A549 (cell line): ENCODE measurements around the gene ZSWIM5. TPM values are rescaled to one million over a fixed set of nuclear protein-coding genes. Genes with fewer than 3 reads are reported as not detected.
A peak's percentile ranks its signal among the peaks of the same experiment; 100 is the strongest.

Experiments
- ATAC-seq, 2 experiments: fragments of 200-7000 bp in 1 of 2; fragments of >200 bp in 1 of 2; cut with Nextera tagmentation in 1 of 2; cut with Tn5 transposase in 1 of 2; 3 replicates each; pipeline versions ENCODE4 v1.8.0 to v1.9.1; 2018 to 2020; ENCODE audit warnings: mild to moderate bottlenecking in 1 of 2, moderate library complexity in 1 of 2
- CTCF ChIA-PET: fragments of 300-600 bp; sonication (Branson Sonifier 250); formaldehyde crosslinking; extraction: SDS; loops from one replicate; lab custom pipeline; 2021; ENCODE audit warnings: antibody characterized with exemption, inconsistent platforms; lab: Yijun Ruan, JAX
- POLR2A ChIA-PET: fragments of 350-600 bp; formaldehyde crosslinking; extraction: SDS; loops from one replicate; lab custom pipeline; 2021; ENCODE audit warnings: antibody characterized with exemption, inconsistent platforms; lab: Yijun Ruan, JAX
- DNase-seq, 2 experiments: peaks; one replicate each; pipeline versions ENCODE4 v3.0.0 to v3.0.0-alpha.2; 2011 to 2016; ENCODE audit warnings: low read depth in 1 of 2, low spot score in 1 of 2
- FAIRE-seq: peaks from 2 replicates; lab custom pipeline; 2011; peaks lifted over from hg19 to GRCh38; lab: Jason Lieb, UNC
- H3K27ac ChIP-seq, 2 experiments: fragments of >200 bp; sonication (Bioruptor Twin); formaldehyde crosslinking; 3 replicates each; pipeline ENCODE4 v1.5.1; 2016 to 2017
- H3K4me1 ChIP-seq: fragments of >200 bp; sonication (Bioruptor Twin); formaldehyde crosslinking; 3 replicates; pipeline ENCODE4 v1.6.1; 2016
- H3K4me2 ChIP-seq: fragments of >200 bp; sonication (Bioruptor Twin); formaldehyde crosslinking; 3 replicates; pipeline ENCODE4 v1.6.1; 2016
- H3K4me3 ChIP-seq: fragments of >200 bp; sonication (Bioruptor Twin); formaldehyde crosslinking; 3 replicates; pipeline ENCODE4 v1.5.1; 2016
- H3K9me3 ChIP-seq: fragments of >200 bp; sonication (Bioruptor Twin); formaldehyde crosslinking; 3 replicates; pipeline ENCODE4 v1.6.1; 2016
- BHLHE40 ChIP-seq: IDR thresholded peaks from 2 replicates; pipeline ENCODE4 v1.6.1; 2012; ENCODE audit warnings: low read depth, low read length, inconsistent platforms
- CBX2 ChIP-seq: fragments of 200-600 bp; sonication (generic); IDR thresholded peaks from 2 replicates; pipeline ENCODE4 v1.6.1; 2016; ENCODE audit warnings: low read depth, mild to moderate bottlenecking, borderline replicate concordance
- ESRRA ChIP-seq: fragments of 150-350 bp; IDR thresholded peaks from 2 replicates; pipeline ENCODE4 v1.6.1; 2014; ENCODE audit warnings: mild to moderate bottlenecking, low read length, borderline replicate concordance
- FOSB ChIP-seq: fragments of 250-450 bp; sonication (Bioruptor Pico); IDR thresholded peaks from 2 replicates; pipeline ENCODE4 v1.5.0; 2020; ENCODE audit warnings: mild to moderate bottlenecking, moderate library complexity
- HOXA7 ChIP-seq: fragments of 250-450 bp; sonication (Bioruptor Pico); IDR thresholded peaks from 2 replicates; pipeline ENCODE4 v1.5.0; 2020; ENCODE audit warnings: mild to moderate bottlenecking, moderate library complexity
- HOXB5 ChIP-seq: fragments of 250-450 bp; sonication (Bioruptor Pico); IDR thresholded peaks from 2 replicates; pipeline ENCODE4 v1.5.0; 2020; ENCODE audit warnings: mild to moderate bottlenecking, moderate library complexity
- MAZ ChIP-seq: fragments of 150-350 bp; IDR thresholded peaks from 2 replicates; pipeline ENCODE4 v1.6.1; 2014; ENCODE audit warnings: antibody characterized with exemption, low read depth, low read length, borderline replicate concordance
- POLR2AphosphoS2 ChIP-seq: conservative IDR thresholded peaks from 2 replicates; pipeline ENCODE4 v1.6.1; 2012; ENCODE audit warnings: low read length, improper control_type of control experiment, inconsistent platforms
- RAD21 ChIP-seq, 2 experiments: fragments of >200 bp in 1 of 2; sonication (Bioruptor Twin) in 1 of 2; formaldehyde crosslinking in 1 of 2; IDR thresholded peaks in 1 of 2; conservative IDR thresholded peaks in 1 of 2; 2 replicates in 1 of 2; 3 replicates in 1 of 2; pipeline ENCODE4 v1.6.1; 2012 to 2018; ENCODE audit warnings: inconsistent platforms in 1 of 2
- RCOR1 ChIP-seq: fragments of 150-350 bp; IDR thresholded peaks from 2 replicates; pipeline ENCODE4 v1.6.1; 2014; ENCODE audit warnings: antibody characterized with exemption, low read length, low read depth
- SMC3 ChIP-seq: fragments of >200 bp; sonication (Bioruptor Twin); formaldehyde crosslinking; IDR thresholded peaks from 3 replicates; pipeline ENCODE4 v1.6.1; 2018; ENCODE audit warnings: inconsistent platforms
- SREBF2 ChIP-seq: fragments of 450-650 bp; IDR thresholded peaks from 2 replicates; pipeline ENCODE4 v1.6.1; 2014; ENCODE audit warnings: mild to moderate bottlenecking, moderate library complexity
- TFCP2L1 ChIP-seq: fragments of 250-450 bp; sonication (Bioruptor Pico); IDR thresholded peaks from 2 replicates; pipeline ENCODE4 v1.5.0; 2021; ENCODE audit warnings: mild to moderate bottlenecking
- TP53 ChIP-seq: fragments of 250-450 bp; sonication (Bioruptor Pico); IDR thresholded peaks from 2 replicates; pipeline ENCODE4 v1.5.0; 2021; ENCODE audit warnings: mild to moderate bottlenecking, moderate library complexity
- whole genome bisulfite sequencing: methylation state at CpG from one replicate; pipeline ENCODE4 v1.1.6; 2017; ENCODE audit errors: missing lambda C conversion rate; 5-methylcytosine and 5-hydroxymethylcytosine counted together
- polyA plus RNA-seq, 4 experiments: library from polyadenylated mRNA; depleted of rRNA in 3 of 4; stranded (reverse); fragments of >200 nt; fragmentation: RNase III in 1 of 4; extraction: RNeasy Plus Mini Kit Qiagen cat#74134 plus additional on column Dnase treatment in 1 of 4; gene quantifications; 2 replicates in 3 of 4; 3 replicates in 1 of 4; pipeline ENCODE4 v1.2.3, GENCODE V29; 2011 to 2017
- TF ChIP-seq, protein P1 (sequence below): fragments of >200 bp; sonication (Bioruptor Twin); formaldehyde crosslinking; IDR thresholded peaks from 3 replicates; pipeline ENCODE4 v1.5.1; 2016
- TF ChIP-seq, protein P2 (sequence below): fragments of 450-650 bp; IDR thresholded peaks from 2 replicates; pipeline ENCODE4 v1.6.1; 2014; ENCODE audit warnings: antibody characterized with exemption
- TF ChIP-seq, protein P3 (sequence below): IDR thresholded peaks from 2 replicates; pipeline ENCODE4 v1.6.1; 2012
- TF ChIP-seq, protein P4 (sequence below): fragments of >200 bp; sonication (Bioruptor Twin); formaldehyde crosslinking; IDR thresholded peaks from 2 replicates; pipeline ENCODE4 v1.6.1; 2016

The ZSWIM5 gene
- polyA plus RNA-seq, 2 of the 4 experiments (the other 2 are of a cell fraction): 0.52 to 1.3 TPM

DNA sequence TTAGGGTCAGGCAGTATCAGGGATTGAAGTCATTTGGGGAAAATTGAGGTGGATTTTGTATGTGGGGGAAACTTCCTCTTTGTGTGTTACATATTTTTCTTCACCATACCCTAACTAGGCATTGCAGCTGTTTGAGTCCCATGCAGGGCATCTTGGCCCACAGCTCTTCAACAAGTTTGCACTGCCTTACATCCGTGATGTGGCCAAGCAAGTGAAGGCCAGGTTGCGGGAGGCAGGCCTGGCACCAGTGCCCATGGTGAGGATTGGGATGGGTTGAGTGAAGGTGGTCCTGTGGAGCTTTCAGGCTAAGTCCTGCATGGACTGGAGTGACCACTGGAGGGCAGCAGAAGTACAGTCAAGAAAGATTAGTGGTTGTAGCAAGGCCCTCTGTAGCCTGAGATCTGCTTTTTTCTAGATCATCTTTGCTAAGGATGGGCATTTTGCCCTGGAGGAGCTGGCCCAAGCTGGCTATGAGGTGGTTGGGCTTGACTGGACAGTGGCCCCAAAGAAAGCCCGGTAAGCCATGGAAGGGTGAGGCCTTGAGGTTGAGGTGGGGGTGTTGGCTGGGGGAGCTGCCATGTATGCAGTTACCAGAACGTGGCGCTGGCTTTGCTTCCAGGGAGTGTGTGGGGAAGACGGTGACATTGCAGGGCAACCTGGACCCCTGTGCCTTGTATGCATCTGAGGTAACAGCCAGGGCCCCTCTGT, 191.9 kb downstream of the ZSWIM5 start:
- 57% methylated on average over 5 of the region's 6 CpGs for WGBS
- H3K4me3 ChIP-seq: no peak overlapping the region
- POLR2A ChIA-PET: interaction anchor here (0.9 to 1.8 kb wide), 4 partner anchors 286 to 506 kb away, joined by 3 to 29 read pairs (median 4); no protein-coding TSS in a partner anchor
- CTCF ChIA-PET: interaction anchor here (0.6 to 20.8 kb wide), 47 partner anchors 10 to 783 kb away, joined by 3 to 488 read pairs (median 4); partner anchors contain the start of genes CCDC163, EIF2B3, MMACHC and MUTYH
- peak; percentile 48 to 55; a peak in 4 of 6 replicates for ATAC-seq
- peaks cover 8% of the 10 kb centered on the region; the same call in 2 of the 3 replicates for H3K4me1 ChIP-seq
- DNase-seq: peak; percentile 68 to 82
- peak; percentile 85 for TF ChIP-seq SMC3
- TF ChIP-seq, protein P1, sequence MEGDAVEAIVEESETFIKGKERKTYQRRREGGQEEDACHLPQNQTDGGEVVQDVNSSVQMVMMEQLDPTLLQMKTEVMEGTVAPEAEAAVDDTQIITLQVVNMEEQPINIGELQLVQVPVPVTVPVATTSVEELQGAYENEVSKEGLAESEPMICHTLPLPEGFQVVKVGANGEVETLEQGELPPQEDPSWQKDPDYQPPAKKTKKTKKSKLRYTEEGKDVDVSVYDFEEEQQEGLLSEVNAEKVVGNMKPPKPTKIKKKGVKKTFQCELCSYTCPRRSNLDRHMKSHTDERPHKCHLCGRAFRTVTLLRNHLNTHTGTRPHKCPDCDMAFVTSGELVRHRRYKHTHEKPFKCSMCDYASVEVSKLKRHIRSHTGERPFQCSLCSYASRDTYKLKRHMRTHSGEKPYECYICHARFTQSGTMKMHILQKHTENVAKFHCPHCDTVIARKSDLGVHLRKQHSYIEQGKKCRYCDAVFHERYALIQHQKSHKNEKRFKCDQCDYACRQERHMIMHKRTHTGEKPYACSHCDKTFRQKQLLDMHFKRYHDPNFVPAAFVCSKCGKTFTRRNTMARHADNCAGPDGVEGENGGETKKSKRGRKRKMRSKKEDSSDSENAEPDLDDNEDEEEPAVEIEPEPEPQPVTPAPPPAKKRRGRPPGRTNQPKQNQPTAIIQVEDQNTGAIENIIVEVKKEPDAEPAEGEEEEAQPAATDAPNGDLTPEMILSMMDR: peak; percentile 77
- TF ChIP-seq RCOR1: no peak
- peak; percentile 87 to 88 for TF ChIP-seq RAD21 (conservative IDR thresholded peaks at IDR 0.05 in 1 of 2, IDR thresholded peaks at IDR 0.05 in 1 of 2)
- no peak overlapping the region for H3K4me2 ChIP-seq
- no peak for FAIRE-seq
- H3K27ac ChIP-seq: no peak overlapping the region
- no peaks in the 10 kb centered on the region for H3K9me3 ChIP-seq

DNA sequence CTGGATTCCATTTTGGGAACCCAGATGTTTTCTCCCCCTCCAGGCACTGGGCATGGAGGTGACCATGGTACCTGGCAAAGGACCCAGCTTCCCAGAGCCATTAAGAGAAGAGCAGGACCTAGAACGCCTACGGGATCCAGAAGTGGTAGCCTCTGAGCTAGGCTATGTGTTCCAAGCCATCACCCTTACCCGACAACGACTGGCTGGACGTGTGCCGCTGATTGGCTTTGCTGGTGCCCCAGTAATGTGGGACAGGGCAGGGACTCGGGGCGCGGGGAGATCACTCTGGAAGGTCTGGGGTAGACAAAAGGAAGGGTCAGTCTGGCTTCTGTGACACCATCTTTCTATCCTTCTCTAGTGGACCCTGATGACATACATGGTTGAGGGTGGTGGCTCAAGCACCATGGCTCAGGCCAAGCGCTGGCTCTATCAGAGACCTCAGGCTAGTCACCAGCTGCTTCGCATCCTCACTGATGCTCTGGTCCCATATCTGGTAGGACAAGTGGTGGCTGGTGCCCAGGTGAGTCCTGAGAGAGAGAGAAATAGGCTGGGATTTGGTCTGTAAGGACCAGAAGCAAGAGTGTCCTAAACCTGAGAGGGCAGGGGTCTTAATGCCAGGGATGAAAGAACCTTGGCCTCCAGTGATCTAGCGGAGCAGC, 192.7 kb downstream of the ZSWIM5 start:
- WGBS: 84% methylated on average over 12 of the region's 12 CpGs
- no peaks in the 10 kb centered on the region for H3K9me3 ChIP-seq
- no peak overlapping the region for H3K27ac ChIP-seq
- H3K4me1 ChIP-seq: peaks cover 8% of the 10 kb centered on the region; the same call in 2 of the 3 replicates
- FAIRE-seq (no peak), DNase-seq (no peak), ATAC-seq (no peak)
- no peak overlapping the region for H3K4me3 ChIP-seq
- TF ChIP-seq HOXA7 (CRISPR knock-in tag) (no peak), BHLHE40 (no peak), SREBF2 (no peak), CBX2 (no peak), FOSB (CRISPR knock-in tag) (no peak), TFCP2L1 (CRISPR knock-in tag) (no peak), MAZ (no peak), ESRRA (no peak), RAD21 (conservative IDR thresholded peaks at IDR 0.05 in 1 of 2, IDR thresholded peaks at IDR 0.05 in 1 of 2) (no peak), HOXB5 (CRISPR knock-in tag) (no peak), TP53 (CRISPR knock-in tag) (no peak)
- TF ChIP-seq, protein P2, sequence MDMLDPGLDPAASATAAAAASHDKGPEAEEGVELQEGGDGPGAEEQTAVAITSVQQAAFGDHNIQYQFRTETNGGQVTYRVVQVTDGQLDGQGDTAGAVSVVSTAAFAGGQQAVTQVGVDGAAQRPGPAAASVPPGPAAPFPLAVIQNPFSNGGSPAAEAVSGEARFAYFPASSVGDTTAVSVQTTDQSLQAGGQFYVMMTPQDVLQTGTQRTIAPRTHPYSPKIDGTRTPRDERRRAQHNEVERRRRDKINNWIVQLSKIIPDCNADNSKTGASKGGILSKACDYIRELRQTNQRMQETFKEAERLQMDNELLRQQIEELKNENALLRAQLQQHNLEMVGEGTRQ: no peak
- H3K4me2 ChIP-seq: no peak overlapping the region; the same call in 2 of the 3 replicates
- ChIA-PET CTCF (interaction anchor here (0.6 to 20.8 kb wide), 39 partner anchors 9 to 784 kb away, joined by 3 to 488 read pairs (median 4); partner anchors contain the start of genes CCDC163, EIF2B3, MMACHC and MUTYH), POLR2A (interaction anchor here (1.0 to 3.4 kb wide), 4 partner anchors 287 to 326 kb away, joined by 3 to 29 read pairs (median 12); partner anchors contain the start of genes MUTYH and TOE1)

DNA sequence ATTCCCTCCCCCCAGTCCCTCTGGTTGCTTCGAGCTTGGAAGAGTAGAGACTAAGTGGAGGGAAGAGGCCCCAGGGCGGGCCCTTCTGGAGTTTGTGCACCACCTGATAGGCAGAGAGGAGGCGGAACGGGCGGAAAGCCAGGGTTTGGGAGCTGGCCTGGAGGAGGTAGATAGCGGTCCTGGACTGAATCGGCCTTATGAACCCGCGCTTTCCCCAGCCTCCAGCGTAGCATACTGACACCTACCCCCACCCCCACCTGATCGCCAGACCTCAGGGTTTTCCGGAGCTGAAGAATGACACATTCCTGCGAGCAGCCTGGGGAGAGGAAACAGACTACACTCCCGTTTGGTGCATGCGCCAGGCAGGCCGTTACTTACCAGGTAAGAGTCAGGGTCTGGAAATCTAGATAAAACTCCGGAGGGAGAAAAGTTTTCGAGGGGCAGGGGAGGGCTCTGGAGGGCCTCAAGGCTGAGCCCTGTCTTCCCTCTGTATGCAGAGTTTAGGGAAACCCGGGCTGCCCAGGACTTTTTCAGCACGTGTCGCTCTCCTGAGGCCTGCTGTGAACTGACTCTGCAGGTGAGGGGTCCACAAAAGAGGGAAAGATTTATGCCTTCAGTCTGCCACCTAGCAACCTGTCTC, 193.6 kb downstream of the ZSWIM5 start:
- ChIA-PET CTCF (interaction anchor here (0.6 to 20.8 kb wide), 9 partner anchors 25 to 481 kb away, joined by 3 to 488 read pairs (median 3); partner anchors contain the start of gene TESK2), POLR2A (interaction anchor here (0.5 to 3.4 kb wide), 7 partner anchors 26 to 487 kb away, joined by 3 to 57 read pairs (median 3); partner anchors contain the start of genes CCDC163, EIF2B3, MMACHC and MUTYH)
- Histone ChIP-seq H3K4me3 (peak overlapping the region; percentile 97), H3K4me1 (peaks cover 8% of the 10 kb centered on the region; the same call in 2 of the 3 replicates), H3K4me2 (peak overlapping the region; percentile 90), H3K9me3 (no peaks in the 10 kb centered on the region), H3K27ac (peak overlapping the region; percentile 67 to 87)
- TF ChIP-seq RCOR1: no peak
- TF ChIP-seq, protein P3, sequence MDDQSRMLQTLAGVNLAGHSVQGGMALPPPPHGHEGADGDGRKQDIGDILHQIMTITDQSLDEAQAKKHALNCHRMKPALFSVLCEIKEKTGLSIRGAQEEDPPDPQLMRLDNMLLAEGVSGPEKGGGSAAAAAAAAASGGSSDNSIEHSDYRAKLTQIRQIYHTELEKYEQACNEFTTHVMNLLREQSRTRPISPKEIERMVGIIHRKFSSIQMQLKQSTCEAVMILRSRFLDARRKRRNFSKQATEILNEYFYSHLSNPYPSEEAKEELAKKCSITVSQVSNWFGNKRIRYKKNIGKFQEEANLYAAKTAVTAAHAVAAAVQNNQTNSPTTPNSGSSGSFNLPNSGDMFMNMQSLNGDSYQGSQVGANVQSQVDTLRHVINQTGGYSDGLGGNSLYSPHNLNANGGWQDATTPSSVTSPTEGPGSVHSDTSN: no peak
- no peak for TF ChIP-seq POLR2AphosphoS2
- TF ChIP-seq, protein P4, sequence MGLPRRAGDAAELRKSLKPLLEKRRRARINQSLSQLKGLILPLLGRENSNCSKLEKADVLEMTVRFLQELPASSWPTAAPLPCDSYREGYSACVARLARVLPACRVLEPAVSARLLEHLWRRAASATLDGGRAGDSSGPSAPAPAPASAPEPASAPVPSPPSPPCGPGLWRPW: no peak
- 50% methylated on average over 11 of the region's 21 CpGs for WGBS
- ATAC-seq: peak in 1 of 2 experiments; percentile 17; a peak in 1 of 6 replicates
- peak in 1 of 2 experiments; percentile 11 for DNase-seq
- FAIRE-seq: no peak
